ENCODE measurements around the gene MED12L.

GRCh38 chr3:151314137-151314536, 228.7 kb downstream of the MED12L start:
- TF ChIP-seq CTCF (IDR thresholded peaks at IDR 0.05) (no peak), EP300 (IDR thresholded peaks at IDR 0.05; ENCODE audit: borderline replicate concordance in 1 of 2, low read depth in 1 of 2, low read length in 1 of 2) (no peak), RAD21 (IDR thresholded peaks at IDR 0.05; ENCODE audit: low read length) (no peak), REST (IDR thresholded peaks at IDR 0.05; ENCODE audit: low read depth, low read length) (no peak)
- TF ChIP-seq, protein P1, sequence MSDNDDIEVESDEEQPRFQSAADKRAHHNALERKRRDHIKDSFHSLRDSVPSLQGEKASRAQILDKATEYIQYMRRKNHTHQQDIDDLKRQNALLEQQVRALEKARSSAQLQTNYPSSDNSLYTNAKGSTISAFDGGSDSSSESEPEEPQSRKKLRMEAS (IDR thresholded peaks at IDR 0.05; ENCODE audit: low read depth): no peak

All from SK-N-SH (cell line).